ENCODE measurements around the gene ASAP3.
A peak's percentile ranks its signal among the peaks of the same experiment; 100 is the strongest.

The ASAP3 gene

DNA sequence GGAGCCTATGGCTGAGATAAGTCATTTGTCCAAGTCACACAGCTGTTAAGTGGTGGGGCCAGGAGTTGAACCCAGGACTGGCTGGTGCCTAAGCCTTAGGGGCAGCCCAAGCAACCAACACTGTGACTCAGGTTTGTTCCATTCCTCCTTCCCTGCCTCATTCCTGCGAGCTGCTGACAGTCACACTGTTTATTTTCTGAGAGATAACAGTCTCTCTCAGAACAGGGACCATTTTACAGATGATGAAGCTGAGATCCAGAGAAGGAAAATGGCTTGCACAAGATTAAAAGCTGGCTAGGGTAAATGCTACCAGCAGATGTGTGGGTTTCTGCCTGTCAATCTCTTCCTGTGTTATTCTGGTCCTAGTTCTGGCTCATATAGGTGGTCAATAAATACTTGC is 35.1 kb downstream of the ASAP3 start:
- DNase-seq, result no peak

- DNase-seq, result no peak
Observed at GRCh38 chr1:23446661-23447310, 37.2 kb downstream of the ASAP3 start.

DNA sequence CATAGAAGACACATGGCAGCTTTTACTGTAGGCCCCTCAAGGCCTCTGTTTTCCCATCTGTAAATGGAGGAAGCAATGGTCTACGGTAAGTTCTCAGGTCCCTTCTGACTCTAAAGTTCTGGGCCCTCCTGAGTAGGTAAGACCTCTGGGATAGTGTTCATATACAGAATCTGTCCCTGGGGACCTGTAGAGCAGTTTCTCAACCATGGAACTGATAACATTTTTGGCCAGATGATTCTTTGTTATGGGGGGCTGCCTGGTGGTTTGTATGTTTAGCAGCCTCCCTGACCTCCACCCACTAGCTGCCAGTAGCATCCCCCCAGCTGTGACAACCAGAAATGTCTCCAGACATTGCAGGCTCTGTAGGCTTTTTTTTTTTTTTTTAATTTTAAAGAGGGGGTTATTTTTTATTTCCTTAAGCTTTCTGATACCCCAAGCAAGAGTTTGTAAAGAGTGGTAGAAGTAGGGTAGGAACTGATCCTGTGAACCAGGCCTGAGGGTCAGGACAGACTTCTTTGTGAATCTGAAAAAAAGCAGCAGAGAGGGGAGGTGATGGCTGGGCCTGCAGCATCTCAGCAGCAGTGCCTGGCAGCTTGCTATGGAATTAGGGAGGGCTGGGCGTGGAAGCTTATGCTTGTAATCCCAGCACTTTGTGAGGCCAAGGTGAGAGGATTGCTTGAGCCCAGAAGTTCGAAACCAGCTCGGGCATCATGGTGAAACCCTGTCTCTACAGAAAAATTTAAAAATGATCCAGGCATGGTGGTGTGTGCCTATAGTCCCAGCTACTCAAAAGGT is 39.2 kb downstream of the ASAP3 start:
- no peak for DNase-seq

GRCh38 chr1:23444104-23444533 is 39.9 kb downstream of the ASAP3 start:
- DNase-seq, result no peak

DNA sequence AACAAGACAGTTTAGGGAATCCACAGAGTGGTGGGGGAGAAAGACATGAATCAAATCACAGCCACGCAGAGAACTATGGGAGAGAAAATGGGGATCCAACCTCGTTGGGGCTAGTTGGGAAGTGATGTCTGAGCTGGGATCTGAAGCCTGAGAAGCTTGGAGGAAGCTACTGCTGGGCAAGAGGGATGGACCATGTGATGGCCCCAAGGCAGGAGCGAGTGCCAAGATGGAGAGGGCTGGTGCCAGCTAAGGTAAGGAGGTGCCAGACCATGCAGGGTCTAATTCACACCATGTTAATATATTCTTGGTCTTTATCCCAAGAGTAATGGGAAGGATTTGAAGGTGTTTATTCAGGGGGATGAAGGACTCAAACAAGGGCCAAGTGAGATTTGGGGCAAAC is 41.2 kb downstream of the ASAP3 start:
- no peak for DNase-seq

- no peak for DNase-seq
Observed at GRCh38 chr1:23441446-23442148, 42.4 kb downstream of the ASAP3 start.

DNA sequence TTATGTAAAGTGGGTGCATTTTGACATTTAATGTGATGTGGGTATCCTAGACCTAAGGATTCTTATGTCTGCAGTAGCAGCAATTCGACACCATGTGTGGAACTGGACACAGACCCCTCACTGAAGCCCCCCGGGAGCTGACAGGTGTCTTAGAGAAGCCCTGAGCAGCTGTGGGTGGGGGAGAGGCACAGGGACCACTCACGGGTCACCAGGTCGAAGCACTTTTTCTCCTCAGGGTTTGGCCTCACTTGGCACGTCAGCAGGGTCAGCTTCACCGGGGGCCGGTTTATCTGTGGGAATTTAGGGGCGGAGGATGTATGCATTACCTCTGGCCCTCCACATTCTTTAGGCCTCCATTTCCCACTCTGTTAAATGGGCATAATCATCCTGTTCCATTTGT is 45.4 kb downstream of the ASAP3 start:
- DNase-seq, result no peak

GRCh38 chr1:23437355-23437664 is 46.7 kb downstream of the ASAP3 start:
- DNase-seq, result no peak

DNA sequence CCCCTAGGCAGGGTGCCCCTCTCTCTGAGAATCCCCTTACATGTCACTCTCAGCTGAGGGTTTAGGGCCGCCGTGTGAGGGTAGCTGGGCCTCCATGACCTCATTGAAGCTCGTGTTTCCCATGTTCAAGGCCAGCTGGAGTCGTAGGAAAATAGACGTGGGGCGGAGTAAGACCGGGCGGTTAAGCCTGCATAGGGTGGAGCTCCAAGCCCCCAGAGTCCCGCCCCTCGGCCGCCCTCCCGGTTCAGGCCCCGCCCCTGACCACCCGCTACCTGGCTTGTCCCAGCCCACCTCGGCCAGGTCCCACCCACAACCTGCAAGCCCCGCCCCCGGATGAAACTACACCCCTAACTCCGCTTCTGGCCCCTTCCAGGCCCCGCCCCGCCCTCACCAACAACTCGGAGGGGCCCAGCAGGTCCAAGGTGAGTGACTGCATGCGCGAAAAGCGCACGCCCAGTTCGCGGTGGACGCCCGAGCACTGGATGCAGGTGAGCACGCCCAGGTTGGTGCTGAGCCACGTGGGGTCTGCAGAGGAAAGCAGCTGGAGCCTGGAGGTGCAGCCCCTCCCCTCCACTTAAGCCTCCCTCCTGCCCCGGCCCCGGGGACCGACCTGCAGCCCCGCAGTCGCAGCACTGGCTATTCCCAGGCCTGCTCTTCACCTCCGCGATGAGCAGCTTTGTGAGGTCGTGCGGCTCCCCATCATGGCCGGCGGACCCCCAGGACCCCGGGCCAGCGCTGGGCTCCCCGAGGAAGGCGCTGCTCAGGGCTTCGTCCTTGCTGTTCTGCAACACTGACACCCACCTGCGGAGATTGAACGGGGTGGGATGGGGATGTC is 47.2 kb downstream of the ASAP3 start:
- no peak for DNase-seq

DNA sequence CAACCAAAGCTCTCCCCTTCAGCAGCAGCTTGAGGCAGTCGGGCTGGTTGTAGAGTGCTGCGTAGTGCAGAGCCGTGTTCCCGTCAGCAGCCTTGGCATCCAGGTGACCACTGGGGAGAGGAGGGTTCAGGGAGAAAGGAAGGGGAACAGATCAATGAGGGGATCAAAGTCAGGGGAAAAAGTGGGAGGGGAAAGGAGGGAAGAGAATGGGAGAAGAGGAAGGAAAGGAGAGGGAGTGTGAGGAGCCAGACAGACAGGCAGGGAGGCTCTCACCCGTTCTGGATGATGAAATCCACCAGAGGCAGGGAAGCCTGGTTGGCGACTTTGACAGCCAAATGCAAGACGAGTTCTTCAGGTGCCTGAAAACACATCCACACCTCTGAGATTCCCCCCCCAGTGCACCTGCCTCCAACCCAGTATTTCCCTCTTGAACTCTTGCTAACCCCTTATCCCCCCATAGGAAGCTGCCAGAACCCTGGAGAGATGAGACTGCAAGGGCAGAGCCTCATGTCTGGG is 49.7 kb downstream of the ASAP3 start:
- no peak for DNase-seq

DNA sequence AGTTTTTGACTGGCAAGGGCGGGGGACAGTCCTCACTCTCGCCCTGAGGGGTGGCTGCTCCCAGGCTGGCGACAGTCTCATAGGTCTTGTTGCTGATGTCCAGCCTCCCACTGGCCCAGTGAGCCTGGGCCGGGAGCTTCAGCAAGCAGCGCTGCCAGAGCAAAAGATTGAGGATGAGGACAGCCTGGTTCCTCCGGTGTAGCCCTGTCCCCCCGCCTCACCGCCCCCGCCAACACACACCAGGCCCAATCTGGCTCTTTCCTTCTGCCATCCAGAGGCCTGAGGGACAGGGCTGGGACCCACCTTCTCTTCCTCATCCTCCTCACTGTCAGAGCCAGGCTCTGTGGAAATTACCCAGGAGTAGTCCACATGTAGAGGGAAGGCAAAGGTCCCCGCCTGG is 50.9 kb downstream of the ASAP3 start:
- DNase-seq, result no peak

DNA sequence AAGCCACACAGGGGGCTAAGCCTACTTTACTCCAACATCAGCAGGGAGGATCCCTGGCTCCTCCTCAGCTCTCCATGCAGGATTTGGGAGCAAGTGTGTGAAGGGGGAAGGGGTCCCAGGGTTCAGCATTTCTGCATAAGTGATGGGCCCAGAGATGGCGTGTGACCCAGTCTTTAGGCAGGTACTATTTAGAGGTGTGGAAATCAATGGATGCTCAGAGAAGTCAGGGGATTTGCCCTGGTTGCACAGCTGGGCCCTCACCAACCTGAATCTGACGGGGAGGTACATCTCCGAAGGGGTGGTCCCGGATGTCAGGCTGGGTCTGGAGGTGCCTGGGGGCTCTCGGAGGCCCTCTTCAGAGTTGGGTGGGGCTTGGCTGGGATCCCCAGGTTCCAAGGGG is 52.5 kb downstream of the ASAP3 start:
- no peak for DNase-seq

- no peak for DNase-seq
Observed at GRCh38 chr1:23430803-23431202, 53.2 kb downstream of the ASAP3 start.

- no peak for DNase-seq
Observed at GRCh38 chr1:23428136-23428905, 55.7 kb downstream of the ASAP3 start.

GRCh38 chr1:23427550-23427949 is 56.4 kb downstream of the ASAP3 start:
- no peak for DNase-seq

DNA sequence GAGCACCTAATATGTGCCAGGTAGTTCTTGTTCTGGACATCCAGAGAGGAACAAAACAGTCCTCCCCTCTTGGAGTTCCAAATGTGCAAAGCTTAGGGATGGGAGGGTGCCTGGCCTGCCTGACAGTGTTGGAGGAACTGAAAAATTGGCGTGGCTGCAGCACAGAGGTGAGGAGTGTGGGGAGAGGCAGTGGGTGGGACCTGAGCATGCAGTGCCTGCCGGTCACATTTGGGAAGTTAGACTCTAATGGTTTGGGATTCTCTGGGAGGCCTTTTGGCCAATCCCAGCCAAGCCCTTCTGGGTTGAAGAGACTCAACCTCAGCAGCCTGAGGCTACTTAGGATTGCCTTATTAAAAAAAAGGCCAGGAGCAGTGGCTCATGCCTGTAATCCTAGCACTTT is 57.2 kb downstream of the ASAP3 start:
- DNase-seq, result no peak

GRCh38 chr1:23425193-23425494 is 58.8 kb downstream of the ASAP3 start:
- DNase-seq, result no peak

GRCh38 chr1:23424293-23425192 is 59.4 kb downstream of the ASAP3 start, which contains the start of gene TCEA3:
Gene TCEA3 (minus strand): TSS chr1:23424748. CDS start chr1:23424633, 115 bp downstream.
- peak; percentile 21 for DNase-seq

DNA sequence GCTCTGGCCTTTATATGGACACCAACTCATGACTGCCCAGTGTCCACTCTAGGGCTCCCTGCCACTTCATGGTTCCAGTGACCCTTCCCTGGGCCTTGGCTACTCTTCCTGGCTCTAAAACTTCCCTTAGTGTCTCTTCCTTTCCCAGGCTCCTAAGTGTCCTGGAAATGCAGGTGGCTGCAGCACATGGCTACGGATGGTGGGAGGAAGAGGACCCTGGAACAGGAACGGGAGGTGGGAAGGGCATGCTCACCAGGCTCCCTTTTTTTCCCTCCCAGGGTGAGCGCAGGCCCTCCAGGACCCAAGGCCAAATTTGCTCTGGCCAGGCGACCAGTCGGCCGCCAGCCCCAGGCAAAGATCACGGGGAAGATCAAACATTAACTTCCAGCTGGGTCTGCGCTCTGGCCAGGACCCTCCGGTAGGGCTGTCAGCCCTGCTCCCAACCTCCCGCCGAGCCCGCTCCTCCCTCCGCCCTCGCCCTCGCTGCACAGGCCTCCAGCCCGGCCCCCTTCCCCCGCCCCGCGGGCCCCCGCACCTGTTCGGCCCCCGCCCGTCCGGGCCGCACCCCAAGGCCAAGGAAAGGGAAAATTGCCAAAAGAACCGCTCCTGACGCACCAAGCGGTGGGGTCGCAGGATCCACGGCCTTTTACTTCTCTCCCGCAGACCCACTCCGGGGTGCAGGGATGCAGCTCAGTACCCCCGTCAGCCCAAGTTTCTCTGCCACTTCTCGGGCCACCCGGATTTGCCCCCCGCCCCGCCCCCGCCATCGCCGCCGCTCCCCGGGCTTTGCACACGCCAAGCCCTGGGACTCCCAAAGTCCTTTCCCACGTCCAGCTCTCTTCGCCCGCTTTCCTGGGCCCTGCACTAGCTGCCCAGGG is 60.3 kb downstream of the ASAP3 start:
- no peak for DNase-seq

- DNase-seq, result no peak
Observed at GRCh38 chr1:23422941-23423340, 61.0 kb downstream of the ASAP3 start.
